Raji (cell line): ENCODE results near the gene STRN4.

ENCODE experiments used
- POLR2A ChIP-seq: IDR thresholded peaks from 2 replicates; pipeline ENCODE4 v1.6.1; 2011; ENCODE audit warnings: low read depth, low read length, control low read depth; ENCODE audit not compliant: insufficient read depth

The STRN4 gene

GRCh38 chr19:46733690-46734292, 12.5 kb downstream of the STRN4 start:
- no peak for TF ChIP-seq POLR2A

GRCh38 chr19:46732966-46733689, 13.1 kb downstream of the STRN4 start:
- TF ChIP-seq POLR2A, result no peak

- no peak for TF ChIP-seq POLR2A
Observed at GRCh38 chr19:46732172-46732938, 13.9 kb downstream of the STRN4 start.

- no peak for TF ChIP-seq POLR2A
Observed at GRCh38 chr19:46731584-46731983, 14.7 kb downstream of the STRN4 start.

GRCh38 chr19:46731007-46731501, 15.2 kb downstream of the STRN4 start:
- no peak for TF ChIP-seq POLR2A

- TF ChIP-seq POLR2A, result no peak
Observed at GRCh38 chr19:46730595-46730994, 15.7 kb downstream of the STRN4 start.

- TF ChIP-seq POLR2A, result no peak
Observed at GRCh38 chr19:46730187-46730586, 16.1 kb downstream of the STRN4 start.

GRCh38 chr19:46729696-46730095, 16.6 kb downstream of the STRN4 start:
- TF ChIP-seq POLR2A, result no peak

GRCh38 chr19:46728693-46729339, 17.4 kb downstream of the STRN4 start:
- no peak for TF ChIP-seq POLR2A

GRCh38 chr19:46728208-46728607, 18.0 kb downstream of the STRN4 start:
- TF ChIP-seq POLR2A, result no peak

- TF ChIP-seq POLR2A, result no peak
Observed at GRCh38 chr19:46727757-46728156, 18.5 kb downstream of the STRN4 start.

GRCh38 chr19:46726971-46727501, 19.2 kb downstream of the STRN4 start:
- no peak for TF ChIP-seq POLR2A

- TF ChIP-seq POLR2A, result no peak
Observed at GRCh38 chr19:46726551-46726950, 19.7 kb downstream of the STRN4 start.

- TF ChIP-seq POLR2A, result no peak
Observed at GRCh38 chr19:46725859-46726393, 20.3 kb downstream of the STRN4 start.
